SK-N-MC (cell line): ENCODE data around the gene ZIC1.

Experiments used
- EZH2 ChIP-seq: fragments of 200-600 bp; sonication (generic); IDR thresholded peaks from one replicate; pipeline ENCODE4 v1.6.1; 2017; ENCODE audit warnings: antibody characterized with exemption
- FOXP2 ChIP-seq: optimal IDR thresholded peaks from 2 replicates; pipeline ENCODE3; 2011; ENCODE audit warnings: mild to moderate bottlenecking, moderate library complexity; ENCODE audit not compliant: insufficient read depth; ENCODE audit errors: extremely low read length, control extremely low read depth

GRCh38 chr3:147407114-147407497 lies 2.1 kb upstream of the ZIC1 start:
- TF ChIP-seq EZH2 (no peak), FOXP2 (no peak)
